SK-N-SH (cell line): ENCODE results near the gene LIMA1. TPM values are rescaled to one million over a fixed set of nuclear protein-coding genes. Genes with fewer than 3 reads are reported as not detected.
A peak's percentile ranks its signal among the peaks of the same experiment; 100 is the strongest.

Source experiments
- CTCF ChIA-PET: fragments of 300-600, 350-600 bp; formaldehyde crosslinking; extraction: SDS; loops from one replicate; lab custom pipeline; 2021; lab: Yijun Ruan, JAX
- POLR2A ChIA-PET: fragments of 350-600 bp; sonication (Branson Sonifier 250); formaldehyde crosslinking; extraction: SDS; loops from one replicate; lab custom pipeline; 2020; ENCODE audit warnings: antibody characterized with exemption, inconsistent platforms; lab: Yijun Ruan, JAX
- DNase-seq: peaks from one replicate; pipeline ENCODE4 v3.0.0; 2012
- H2AFZ ChIP-seq: fragments of 200-600 bp; sonication (generic); 2 replicates; pipeline ENCODE4 v1.8.1; 2016; ENCODE audit warnings: antibody characterized with exemption, mild to moderate bottlenecking, low read depth
- H3F3A ChIP-seq: fragments of 200-600 bp; sonication (generic); replicated peaks from 2 replicates; pipeline ENCODE3; 2016; ENCODE audit warnings: antibody characterized with exemption, mild to moderate bottlenecking; ENCODE audit not compliant: insufficient read depth
- H3K27ac ChIP-seq, 2 experiments: fragments of 200-500 bp in 1 of 2; fragments of 200-600 bp in 1 of 2; sonication (Bioruptor generic) in 1 of 2; sonication (generic), shearing (Covaris generic) in 1 of 2; 2 replicates each; pipeline versions ENCODE4 v1.5.1 to v1.6.1; 2014 to 2016; ENCODE audit warnings: low read depth in 2 of 2, inconsistent platforms in 1 of 2, low read length in 1 of 2, mild to moderate bottlenecking in 1 of 2, mixed read lengths in 1 of 2
- H3K27me3 ChIP-seq: fragments of 200-600 bp; sonication (generic), shearing (Covaris generic); 2 replicates; pipeline ENCODE4 v1.6.1; 2016; ENCODE audit warnings: mixed run types; ENCODE audit not compliant: insufficient read depth
- H3K36me3 ChIP-seq, 2 experiments: fragments of 200-500 bp in 1 of 2; fragments of 200-600 bp in 1 of 2; sonication (Bioruptor generic) in 1 of 2; sonication (generic) in 1 of 2; replicated peaks in 1 of 2; 2 replicates each; pipeline versions ENCODE3 to v1.5.1; 2014 to 2016; ENCODE audit warnings: low read length in 1 of 2, mild to moderate bottlenecking in 1 of 2; ENCODE audit not compliant: insufficient read depth in 2 of 2, control insufficient read depth in 1 of 2
- H3K4me1 ChIP-seq, 2 experiments: fragments of 200-500 bp in 1 of 2; fragments of 200-600 bp in 1 of 2; sonication (Bioruptor generic) in 1 of 2; sonication (generic), shearing (Covaris generic) in 1 of 2; 2 replicates each; pipeline versions ENCODE4 v1.5.1 to v1.6.1; 2014 to 2016; ENCODE audit warnings: low read depth in 1 of 2, low read length in 1 of 2, mixed run types in 1 of 2; ENCODE audit not compliant: insufficient read depth in 2 of 2, control insufficient read depth in 1 of 2
- H3K4me2 ChIP-seq: fragments of 200-600 bp; sonication (generic), shearing (Covaris generic); 2 replicates; pipeline ENCODE4 v1.6.1; 2017; ENCODE audit warnings: mixed run types
- H3K4me3 ChIP-seq, 2 experiments: fragments of 200-500 bp in 1 of 2; fragments of 200-600 bp in 1 of 2; sonication (Bioruptor generic) in 1 of 2; sonication (generic), shearing (Covaris generic) in 1 of 2; 2 replicates each; pipeline versions ENCODE4 v1.5.1 to v1.8.1; 2014 to 2016; ENCODE audit warnings: low read depth in 2 of 2, inconsistent platforms in 1 of 2, low read length in 1 of 2, mild to moderate bottlenecking in 1 of 2, mixed read lengths in 1 of 2, moderate library complexity in 1 of 2
- H3K79me2 ChIP-seq: fragments of 200-600 bp; sonication (generic); 2 replicates; pipeline ENCODE4 v1.8.1; 2017; ENCODE audit warnings: mild to moderate bottlenecking; ENCODE audit not compliant: insufficient read depth
- H3K9ac ChIP-seq: fragments of 200-600 bp; sonication (generic); 2 replicates; pipeline ENCODE4 v1.6.1; 2017; ENCODE audit warnings: mixed run types
- H3K9me2 ChIP-seq: fragments of 200-600 bp; sonication (generic); 2 replicates; pipeline ENCODE4 v1.6.1; 2017; ENCODE audit warnings: mixed run types
- H3K9me3 ChIP-seq: fragments of 200-600 bp; sonication (generic); 2 replicates; pipeline ENCODE4 v1.6.1; 2017; ENCODE audit warnings: mixed run types, mild to moderate bottlenecking, moderate library complexity
- H4K20me1 ChIP-seq: fragments of 200-600 bp; sonication (generic); 2 replicates; pipeline ENCODE4 v1.6.1; 2017; ENCODE audit warnings: mild to moderate bottlenecking, mixed run types; ENCODE audit not compliant: insufficient read depth
- CHD2 ChIP-seq: fragments of 150-350 bp; IDR thresholded peaks from 2 replicates; pipeline ENCODE4 v1.6.1; 2018; ENCODE audit warnings: low read length; ENCODE audit not compliant: partially characterized antibody
- FOSL2 ChIP-seq: IDR thresholded peaks from 2 replicates; pipeline ENCODE4 v1.4.0; 2012; ENCODE audit warnings: low read depth, mild to moderate bottlenecking, moderate library complexity, borderline replicate concordance
- MXI1 ChIP-seq: IDR thresholded peaks from 2 replicates; pipeline ENCODE4 v1.6.1; 2012; ENCODE audit warnings: mild to moderate bottlenecking, low read depth, low read length, improper control_type of control experiment
- NFIC ChIP-seq: IDR thresholded peaks from 2 replicates; pipeline ENCODE4 v1.4.0; 2012; ENCODE audit warnings: borderline replicate concordance
- NRF1 ChIP-seq: IDR thresholded peaks from 2 replicates; pipeline ENCODE4 v1.6.1; 2012; ENCODE audit warnings: low read depth, mild to moderate bottlenecking, low read length
- REST ChIP-seq: IDR thresholded peaks from 2 replicates; pipeline ENCODE4 v1.6.1; 2012; ENCODE audit warnings: mild to moderate bottlenecking, low read depth, low read length, moderate library complexity
- YY1 ChIP-seq: IDR thresholded peaks from 2 replicates; pipeline ENCODE4 v1.4.0; 2012; ENCODE audit warnings: low read depth, mild to moderate bottlenecking
- WGBS: methylation state at CpG from one replicate; pipeline ENCODE4 v1.1.6; 2017; ENCODE audit warnings: low lambda C conversion rate; 5-methylcytosine and 5-hydroxymethylcytosine counted together
- polyA plus RNA-seq, 3 experiments: library from polyadenylated mRNA; depleted of rRNA; stranded (reverse); fragments of >200 nt; gene quantifications; 2 replicates each; pipeline ENCODE4 v1.2.3, GENCODE V29; 2012
- TF ChIP-seq, protein P1 (sequence below): IDR thresholded peaks from 2 replicates; pipeline ENCODE4; 2012

Gene LIMA1
- polyA plus RNA-seq, 1 of the 3 experiments (the other 2 are of a cell fraction): 96.6 TPM

DNA sequence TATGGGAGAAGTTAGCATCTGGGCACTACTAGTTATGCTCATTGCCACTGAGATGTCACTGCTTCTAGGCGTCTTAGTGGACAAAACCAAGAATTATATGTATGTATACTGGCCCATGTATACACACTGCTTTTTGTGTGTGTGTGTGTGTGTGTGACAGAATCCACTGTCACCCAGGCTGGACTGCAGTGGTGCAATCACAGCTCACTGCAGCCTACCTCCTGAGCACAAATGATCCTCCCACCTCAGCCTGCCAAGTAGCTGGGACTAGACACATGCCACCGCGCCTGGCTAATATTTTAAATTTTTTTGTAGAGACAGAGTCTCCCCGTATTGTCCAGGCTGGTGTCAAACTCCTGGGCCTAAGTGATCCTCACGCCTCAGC is 25.2 kb downstream of the LIMA1 start (continued):
- TF ChIP-seq CHD2 (no peak), NRF1 (no peak)

- H3K4me3 ChIP-seq: no peak overlapping the region
- H3K27ac ChIP-seq: peak overlapping the region in 1 of 2 experiments; percentile 51; a peak in 2 of 4 replicates
- H3K9ac ChIP-seq: no peak overlapping the region
- no peaks in the 10 kb centered on the region for H3K79me2 ChIP-seq
- H3K9me2 ChIP-seq: no peaks in the 10 kb centered on the region
- H3K36me3 ChIP-seq: peaks cover 0 to 3% of the 10 kb centered on the region in 2 experiments
- no peak for TF ChIP-seq YY1
- no peak for TF ChIP-seq FOSL2
- TF ChIP-seq NFIC: peak; percentile 57; the same call in 1 of the 2 replicates
- TF ChIP-seq REST: no peak
- TF ChIP-seq, protein P1, sequence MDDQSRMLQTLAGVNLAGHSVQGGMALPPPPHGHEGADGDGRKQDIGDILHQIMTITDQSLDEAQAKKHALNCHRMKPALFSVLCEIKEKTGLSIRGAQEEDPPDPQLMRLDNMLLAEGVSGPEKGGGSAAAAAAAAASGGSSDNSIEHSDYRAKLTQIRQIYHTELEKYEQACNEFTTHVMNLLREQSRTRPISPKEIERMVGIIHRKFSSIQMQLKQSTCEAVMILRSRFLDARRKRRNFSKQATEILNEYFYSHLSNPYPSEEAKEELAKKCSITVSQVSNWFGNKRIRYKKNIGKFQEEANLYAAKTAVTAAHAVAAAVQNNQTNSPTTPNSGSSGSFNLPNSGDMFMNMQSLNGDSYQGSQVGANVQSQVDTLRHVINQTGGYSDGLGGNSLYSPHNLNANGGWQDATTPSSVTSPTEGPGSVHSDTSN: peak; percentile 21; the same call in 1 of the 2 replicates
- WGBS: 42% methylated on average over 6 of the region's 6 CpGs
- CTCF ChIA-PET: interaction anchor here (0.6 kb wide), 1 partner anchor 109 kb away, joined by 3 read pairs; no protein-coding TSS in a partner anchor
- no peak for DNase-seq
- no peaks in the 10 kb centered on the region for H4K20me1 ChIP-seq
- no peaks in the 10 kb centered on the region for H3K9me3 ChIP-seq
- POLR2A ChIA-PET: no interaction called here
- H2AFZ ChIP-seq: 0 out of 2 replicates have a peak overlapping the region, but pooled peaks have one; percentile 26
- peak overlapping the region; percentile 54 for H3K4me2 ChIP-seq
- H3F3A ChIP-seq: peaks cover 20% of the 10 kb centered on the region
- peaks cover 0 to 23% of the 10 kb centered on the region in 2 experiments; a peak in 2 of 4 replicates for H3K4me1 ChIP-seq
- H3K27me3 ChIP-seq: no peaks in the 10 kb centered on the region
Measured at GRCh38 chr12:50257236-50258166, 25.8 kb downstream of the LIMA1 start.

- ChIA-PET POLR2A (no interaction called here), CTCF (no interaction called here)
- 93% methylated on average over 2 of the region's 2 CpGs for WGBS
- Histone ChIP-seq H3K27me3 (no peaks in the 10 kb centered on the region), H3K4me1 (peaks cover 0 to 23% of the 10 kb centered on the region in 2 experiments; a peak in 2 of 4 replicates), H3K9me3 (no peaks in the 10 kb centered on the region), H3K9me2 (no peaks in the 10 kb centered on the region), H3K27ac (no peak overlapping the region), H3K4me2 (no peak overlapping the region), H3F3A (peaks cover 20% of the 10 kb centered on the region), H3K9ac (no peak overlapping the region), H3K4me3 (no peak overlapping the region), H3K36me3 (peaks cover 0 to 3% of the 10 kb centered on the region in 2 experiments), H3K79me2 (no peaks in the 10 kb centered on the region), H2AFZ (no peak overlapping the region), H4K20me1 (no peaks in the 10 kb centered on the region)
- DNase-seq: no peak
- TF ChIP-seq MXI1: no peak
Measured at GRCh38 chr12:50256761-50257160, 26.6 kb downstream of the LIMA1 start.
